Keratinocyte (primary cell): ENCODE measurements around the gene LRRC27. TPM values are rescaled to one million over a fixed set of nuclear protein-coding genes. Genes with fewer than 3 reads are reported as not detected.

ENCODE experiments used
- DNase-seq: peaks from one replicate; pipeline ENCODE4 v3.0.0-alpha.2; 2011; ENCODE audit warnings: low read depth, missing footprints, low spot score
- FAIRE-seq: peaks from 2 replicates; lab custom pipeline; 2011; peaks lifted over from hg19 to GRCh38; lab: Jason Lieb, UNC
- H2AFZ ChIP-seq: 2 replicates; pipeline ENCODE4 v1.6.0; 2012; ENCODE audit warnings: low read length, control low read depth, inconsistent platforms; ENCODE audit not compliant: control insufficient read depth
- H3K27ac ChIP-seq: 2 replicates; pipeline ENCODE4 v1.5.1; 2011; ENCODE audit warnings: low read length; ENCODE audit not compliant: control insufficient read depth, insufficient read depth
- H3K27me3 ChIP-seq: 3 replicates; pipeline ENCODE4 v1.6.0; 2011; ENCODE audit warnings: low read length; ENCODE audit not compliant: control insufficient read depth, insufficient read depth; ENCODE audit errors: extremely low read depth
- H3K36me3 ChIP-seq, 2 experiments: 2 replicates in 1 of 2; 3 replicates in 1 of 2; pipeline ENCODE4 v1.5.1; 2011; ENCODE audit warnings: low read length in 2 of 2, mild to moderate bottlenecking in 1 of 2; ENCODE audit not compliant: control insufficient read depth in 2 of 2, insufficient read depth in 2 of 2; ENCODE audit errors: extremely low read depth in 1 of 2
- H3K4me1 ChIP-seq: 3 replicates; pipeline ENCODE4 v1.5.1; 2011; ENCODE audit warnings: low read length; ENCODE audit not compliant: control insufficient read depth, insufficient read depth; ENCODE audit errors: extremely low read depth
- H3K4me2 ChIP-seq: 3 replicates; pipeline ENCODE4 v1.6.0; 2011; ENCODE audit warnings: low read depth, low read length; ENCODE audit not compliant: control insufficient read depth, insufficient read depth; ENCODE audit errors: extremely low read depth
- H3K4me3 ChIP-seq, 3 experiments: fragments of 200-600 bp in 1 of 3; sonication (generic) in 1 of 3; 2 replicates in 2 of 3; 3 replicates in 1 of 3; pipeline ENCODE4 v1.5.1; 2011 to 2016; ENCODE audit warnings: low read length in 3 of 3, mild to moderate bottlenecking in 3 of 3, control low read depth in 2 of 3, inconsistent platforms in 1 of 3, low read depth in 1 of 3, mixed read lengths in 1 of 3, mixed run types in 1 of 3, moderate library complexity in 1 of 3; ENCODE audit not compliant: control insufficient read depth in 2 of 3, insufficient read depth in 2 of 3; ENCODE audit errors: extremely low read depth in 1 of 3
- H3K79me2 ChIP-seq: 2 replicates; pipeline ENCODE4 v1.6.0; 2012; ENCODE audit warnings: low read length; ENCODE audit not compliant: control insufficient read depth, insufficient read depth
- H3K9ac ChIP-seq: 3 replicates; pipeline ENCODE4 v1.6.0; 2011; ENCODE audit warnings: low read length; ENCODE audit not compliant: control insufficient read depth, insufficient read depth; ENCODE audit errors: extremely low read depth
- H3K9me1 ChIP-seq: 3 replicates; pipeline ENCODE4 v1.6.0; 2011; ENCODE audit warnings: low read length; ENCODE audit not compliant: control insufficient read depth, insufficient read depth; ENCODE audit errors: extremely low read depth
- H3K9me3 ChIP-seq: 2 replicates; pipeline ENCODE4 v1.5.1; 2012; ENCODE audit warnings: low read depth, low read length; ENCODE audit not compliant: control insufficient read depth
- H4K20me1 ChIP-seq: 3 replicates; pipeline ENCODE4 v1.6.0; 2011; ENCODE audit warnings: low read length; ENCODE audit not compliant: control insufficient read depth, insufficient read depth; ENCODE audit errors: extremely low read depth
- CTCF ChIP-seq, 3 experiments: IDR thresholded peaks in 1 of 3; conservative IDR thresholded peaks in 1 of 3; optimal IDR thresholded peaks in 1 of 3; 2 replicates in 2 of 3; 3 replicates in 1 of 3; pipeline versions ENCODE3 to v1.5.1; 2011; ENCODE audit warnings: low read length in 3 of 3, mild to moderate bottlenecking in 3 of 3, moderate library complexity in 2 of 3, control low read depth in 1 of 3, inconsistent platforms in 1 of 3; ENCODE audit not compliant: insufficient read depth in 2 of 3; ENCODE audit errors: extremely low read depth in 1 of 3
- EZH2 ChIP-seq: IDR thresholded peaks from one replicate; pipeline ENCODE4 v1.6.1; 2012; ENCODE audit warnings: inconsistent platforms, mild to moderate bottlenecking, low read length, moderate library complexity
- dilution Hi-C: fragments of 300-500 bp; cut with MboI; formaldehyde crosslinking; loops from one replicate; pipeline ENCODE4 v1.7.0; 2020; ENCODE audit warnings: low sequenced_read_pairs; ENCODE audit not compliant: extremely low pct_ligation_motif_present
- polyA plus RNA-seq, 5 experiments: library from polyadenylated mRNA; depleted of rRNA in 3 of 5; stranded (reverse) in 3 of 5; stranded (forward) in 1 of 5; unstranded in 1 of 5; fragments of >200 nt; gene quantifications; 1 replicate in 1 of 5; 2 replicates in 3 of 5; 3 replicates in 1 of 5; pipeline versions ENCODE4 v1.2.1 to v1.2.3, GENCODE V29; 2011 to 2012; ENCODE audit warnings: missing spikeins in 2 of 5, low read depth in 1 of 5, low replicate concordance in 1 of 5

The LRRC27 gene
- polyA plus RNA-seq, 1 donor (not counting 4 experiments of a cell fraction or from before 2014, with no cell fraction given) = 3.0 TPM

DNA sequence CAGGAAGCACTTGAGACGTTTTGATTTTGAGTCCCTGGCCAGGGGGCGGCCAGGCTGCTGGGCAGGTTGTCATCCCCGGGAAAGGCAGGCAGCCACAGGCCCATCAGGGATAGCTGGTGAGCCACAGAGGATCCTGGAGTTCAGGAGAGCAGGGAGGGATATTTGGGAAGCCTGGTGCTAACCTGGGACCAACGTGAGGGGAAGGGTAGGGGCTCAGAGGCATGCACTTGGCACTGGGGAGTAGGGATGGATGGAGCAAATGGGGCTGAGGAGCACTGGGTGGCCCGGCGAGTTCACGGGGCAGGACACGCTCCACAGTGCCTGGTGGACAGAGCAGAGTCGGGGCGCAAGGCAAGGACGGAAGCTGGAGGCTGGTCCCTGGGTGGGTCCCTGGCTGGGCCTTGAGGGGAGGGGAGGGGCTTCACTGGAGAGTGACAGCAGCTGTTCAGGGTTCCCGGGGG is 30.2 kb downstream of the LRRC27 start:
- DNase-seq (no peak), FAIRE-seq (no peak)
- Histone ChIP-seq H4K20me1 (no peaks in the 10 kb centered on the region), H3K4me1 (no peaks in the 10 kb centered on the region), H3K4me3 (no peak overlapping the region), H3K79me2 (no peaks in the 10 kb centered on the region), H2AFZ (no peak overlapping the region), H3K9me3 (peaks cover 2% of the 10 kb centered on the region), H3K27me3 (no peaks in the 10 kb centered on the region), H3K27ac (no peak overlapping the region), H3K4me2 (no peak overlapping the region), H3K36me3 (no peaks in the 10 kb centered on the region), H3K9ac (no peak overlapping the region), H3K9me1 (no peaks in the 10 kb centered on the region)
- TF ChIP-seq CTCF (optimal IDR thresholded peaks at IDR 0.05 in 1 of 3, IDR thresholded peaks at IDR 0.05 in 1 of 3, conservative IDR thresholded peaks at IDR 0.05 in 1 of 3; ENCODE audit: extremely low read depth in 1 of 3, insufficient read depth in 2 of 3, low read length in 3 of 3) = no peak
- TF ChIP-seq EZH2 = no peak
- dilution Hi-C loops = no loop called here

GRCh38 chr10:132363376-132363775 is 31.4 kb downstream of the LRRC27 start:
- H3K36me3 ChIP-seq = no peaks in the 10 kb centered on the region
- no peaks in the 10 kb centered on the region for H3K79me2 ChIP-seq
- dilution Hi-C loops = no loop called here
- no peak overlapping the region for H3K27ac ChIP-seq
- no peak overlapping the region for H2AFZ ChIP-seq
- peaks cover 2% of the 10 kb centered on the region for H3K9me3 ChIP-seq
- no peak overlapping the region for H3K4me3 ChIP-seq
- no peaks in the 10 kb centered on the region for H3K4me1 ChIP-seq
- no peak overlapping the region for H3K9ac ChIP-seq
- no peaks in the 10 kb centered on the region for H3K9me1 ChIP-seq
- H4K20me1 ChIP-seq = no peaks in the 10 kb centered on the region
- DNase-seq (no peak), FAIRE-seq (no peak)
- no peaks in the 10 kb centered on the region for H3K27me3 ChIP-seq
- TF ChIP-seq EZH2 (no peak), CTCF (optimal IDR thresholded peaks at IDR 0.05 in 1 of 3, IDR thresholded peaks at IDR 0.05 in 1 of 3, conservative IDR thresholded peaks at IDR 0.05 in 1 of 3; ENCODE audit: extremely low read depth in 1 of 3, insufficient read depth in 2 of 3, low read length in 3 of 3) (no peak)
- H3K4me2 ChIP-seq = no peak overlapping the region
